ENCODE results near the gene ENO3. TPM values are rescaled to one million over a fixed set of nuclear protein-coding genes. Genes with fewer than 3 reads are reported as not detected.

The ENO3 gene
- total RNA-seq, 1 donor from 2014 or later: 24.0 TPM

- no peak for DNase-seq (ENCODE audit: extremely low spot score, unreplicated experiment)
- TF ChIP-seq CTCF (conservative IDR thresholded peaks at IDR 0.05): no peak
- no peaks in the 10 kb centered on the region for H3K9me3 Mint-ChIP-seq
- no peak overlapping the region for H3K4me3 Mint-ChIP-seq
- peaks cover 28% of the 10 kb centered on the region for H3K4me1 Mint-ChIP-seq (ENCODE audit: unreplicated experiment)
- H3K27ac Mint-ChIP-seq: no peak overlapping the region
- H3K36me3 Mint-ChIP-seq: peaks cover 23% of the 10 kb centered on the region
- H3K27me3 Mint-ChIP-seq: no peaks in the 10 kb centered on the region
Measured at GRCh38 chr17:4971826-4972225, 20.9 kb downstream of the ENO3 start.

- H3K36me3 Mint-ChIP-seq: peaks cover 23% of the 10 kb centered on the region
- H3K9me3 Mint-ChIP-seq: no peaks in the 10 kb centered on the region
- H3K4me1 Mint-ChIP-seq (ENCODE audit: unreplicated experiment): peaks cover 28% of the 10 kb centered on the region
- TF ChIP-seq CTCF (conservative IDR thresholded peaks at IDR 0.05): no peak
- no peaks in the 10 kb centered on the region for H3K27me3 Mint-ChIP-seq
- no peak for DNase-seq (ENCODE audit: extremely low spot score, unreplicated experiment)
- H3K27ac Mint-ChIP-seq: no peak overlapping the region
- H3K4me3 Mint-ChIP-seq: no peak overlapping the region
Measured at GRCh38 chr17:4972322-4972721, 21.4 kb downstream of the ENO3 start.

GRCh38 chr17:4972752-4973151 is 21.8 kb downstream of the ENO3 start:
- no peak for TF ChIP-seq CTCF (conservative IDR thresholded peaks at IDR 0.05)
- Mint-ChIP-seq H3K27me3 (no peaks in the 10 kb centered on the region), H3K9me3 (no peaks in the 10 kb centered on the region), H3K4me3 (no peak overlapping the region), H3K27ac (no peak overlapping the region), H3K4me1 (ENCODE audit: unreplicated experiment) (peaks cover 28% of the 10 kb centered on the region), H3K36me3 (peaks cover 23% of the 10 kb centered on the region)
- DNase-seq (ENCODE audit: extremely low spot score, unreplicated experiment): no peak

- H3K27me3 Mint-ChIP-seq: no peaks in the 10 kb centered on the region
- no peak for DNase-seq (ENCODE audit: extremely low spot score, unreplicated experiment)
- no peak for TF ChIP-seq CTCF (conservative IDR thresholded peaks at IDR 0.05)
- no peak overlapping the region for H3K27ac Mint-ChIP-seq
- H3K4me3 Mint-ChIP-seq: no peak overlapping the region
- peaks cover 28% of the 10 kb centered on the region for H3K4me1 Mint-ChIP-seq (ENCODE audit: unreplicated experiment)
- peaks cover 23% of the 10 kb centered on the region for H3K36me3 Mint-ChIP-seq
- H3K9me3 Mint-ChIP-seq: no peaks in the 10 kb centered on the region
Measured at GRCh38 chr17:4973256-4974114, 22.6 kb downstream of the ENO3 start.

GRCh38 chr17:4974115-4974670 is 23.3 kb downstream of the ENO3 start:
- no peak for DNase-seq (ENCODE audit: extremely low spot score, unreplicated experiment)
- Mint-ChIP-seq H3K4me3 (no peak overlapping the region), H3K9me3 (no peaks in the 10 kb centered on the region), H3K27me3 (no peaks in the 10 kb centered on the region), H3K36me3 (peaks cover 22% of the 10 kb centered on the region), H3K4me1 (ENCODE audit: unreplicated experiment) (peaks cover 21% of the 10 kb centered on the region), H3K27ac (no peak overlapping the region)
- no peak for TF ChIP-seq CTCF (conservative IDR thresholded peaks at IDR 0.05)

Data from type B pancreatic cell (in vitro differentiated cells).